HEK293 (cell line): ENCODE results near the gene DCC.

Source experiments
- MYNN ChIP-seq: fragments of 450-650 bp; formaldehyde crosslinking; IDR thresholded peaks from 2 replicates; pipeline ENCODE4 v1.5.1; 2016; ENCODE audit warnings: missing biosample characterization, missing genetic modification characterization, borderline replicate concordance
- TCF7L2 ChIP-seq: IDR thresholded peaks from 2 replicates; pipeline ENCODE4 v1.6.1; 2011; ENCODE audit warnings: low read depth, mild to moderate bottlenecking, inconsistent platforms, low read length, moderate library complexity, borderline replicate concordance
- ZBTB21 ChIP-seq: fragments of 450-650 bp; formaldehyde crosslinking; IDR thresholded peaks from 2 replicates; pipeline ENCODE4 v1.5.1; 2017; ENCODE audit warnings: missing biosample characterization, missing genetic modification characterization
- ZNF239 ChIP-seq: fragments of 450-650 bp; formaldehyde crosslinking; IDR thresholded peaks from 2 replicates; pipeline ENCODE4 v1.5.1; 2016; ENCODE audit warnings: missing biosample characterization, missing genetic modification characterization
- ZNF24 ChIP-seq: fragments of 450-650 bp; formaldehyde crosslinking; IDR thresholded peaks from 2 replicates; pipeline ENCODE4 v1.5.1; 2016; ENCODE audit warnings: missing biosample characterization, missing genetic modification characterization
- ZNF274 ChIP-seq, 2 experiments: fragments of 200-500 bp in 1 of 2; fragments of 450-650 bp in 1 of 2; sonication (Bioruptor generic) in 1 of 2; formaldehyde crosslinking in 1 of 2; IDR thresholded peaks; 2 replicates each; pipeline versions ENCODE4 v1.5.1 to v1.6.1; 2014 to 2016; ENCODE audit warnings: borderline replicate concordance in 1 of 2, inconsistent platforms in 1 of 2, low read length in 1 of 2, missing biosample characterization in 1 of 2, missing genetic modification characterization in 1 of 2
- ZNF558 ChIP-seq: fragments of 450-650 bp; formaldehyde crosslinking; IDR thresholded peaks from 2 replicates; pipeline ENCODE4 v1.5.1; 2016; ENCODE audit warnings: missing biosample characterization, missing genetic modification characterization
- ZNF837 ChIP-seq: fragments of 450-650 bp; formaldehyde crosslinking; IDR thresholded peaks from 2 replicates; pipeline ENCODE4 v1.5.1; 2016; ENCODE audit warnings: missing biosample characterization, missing genetic modification characterization
- TF ChIP-seq, protein P1 (sequence below): fragments of 450-650 bp; formaldehyde crosslinking; IDR thresholded peaks from 2 replicates; pipeline ENCODE4 v1.5.1; 2016; ENCODE audit warnings: missing biosample characterization, missing genetic modification characterization
- TF ChIP-seq, protein P2 (sequence below): fragments of 450-650 bp; formaldehyde crosslinking; IDR thresholded peaks from 2 replicates; pipeline ENCODE4 v1.5.1; 2016; ENCODE audit warnings: missing biosample characterization, missing genetic modification characterization
- TF ChIP-seq, protein P3 (sequence below): fragments of 450-650 bp; IDR thresholded peaks from 2 replicates; pipeline ENCODE4 v1.5.1; 2018; ENCODE audit warnings: missing biosample characterization, missing genetic modification characterization

DNA sequence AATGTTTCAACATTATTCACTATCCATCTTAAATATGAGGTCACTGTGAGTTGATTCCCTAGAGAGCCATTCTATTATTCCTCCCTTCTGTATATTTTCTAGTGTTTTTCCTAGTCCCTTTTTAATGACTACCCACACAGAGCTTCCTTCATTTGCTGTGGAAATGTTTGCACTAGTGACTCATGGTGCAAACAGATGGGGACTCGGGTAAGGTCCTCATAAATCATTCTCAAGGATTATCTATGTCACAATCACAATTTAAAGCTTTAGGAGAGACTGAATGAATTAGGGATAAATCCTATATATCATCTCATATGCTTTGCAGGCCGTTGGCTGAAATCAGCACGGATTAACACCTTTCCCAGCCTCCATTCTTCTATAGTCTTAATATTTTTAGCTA, 159.6 kb downstream of the DCC start:
- no peak for TF ChIP-seq MYNN
- TF ChIP-seq, protein P1, sequence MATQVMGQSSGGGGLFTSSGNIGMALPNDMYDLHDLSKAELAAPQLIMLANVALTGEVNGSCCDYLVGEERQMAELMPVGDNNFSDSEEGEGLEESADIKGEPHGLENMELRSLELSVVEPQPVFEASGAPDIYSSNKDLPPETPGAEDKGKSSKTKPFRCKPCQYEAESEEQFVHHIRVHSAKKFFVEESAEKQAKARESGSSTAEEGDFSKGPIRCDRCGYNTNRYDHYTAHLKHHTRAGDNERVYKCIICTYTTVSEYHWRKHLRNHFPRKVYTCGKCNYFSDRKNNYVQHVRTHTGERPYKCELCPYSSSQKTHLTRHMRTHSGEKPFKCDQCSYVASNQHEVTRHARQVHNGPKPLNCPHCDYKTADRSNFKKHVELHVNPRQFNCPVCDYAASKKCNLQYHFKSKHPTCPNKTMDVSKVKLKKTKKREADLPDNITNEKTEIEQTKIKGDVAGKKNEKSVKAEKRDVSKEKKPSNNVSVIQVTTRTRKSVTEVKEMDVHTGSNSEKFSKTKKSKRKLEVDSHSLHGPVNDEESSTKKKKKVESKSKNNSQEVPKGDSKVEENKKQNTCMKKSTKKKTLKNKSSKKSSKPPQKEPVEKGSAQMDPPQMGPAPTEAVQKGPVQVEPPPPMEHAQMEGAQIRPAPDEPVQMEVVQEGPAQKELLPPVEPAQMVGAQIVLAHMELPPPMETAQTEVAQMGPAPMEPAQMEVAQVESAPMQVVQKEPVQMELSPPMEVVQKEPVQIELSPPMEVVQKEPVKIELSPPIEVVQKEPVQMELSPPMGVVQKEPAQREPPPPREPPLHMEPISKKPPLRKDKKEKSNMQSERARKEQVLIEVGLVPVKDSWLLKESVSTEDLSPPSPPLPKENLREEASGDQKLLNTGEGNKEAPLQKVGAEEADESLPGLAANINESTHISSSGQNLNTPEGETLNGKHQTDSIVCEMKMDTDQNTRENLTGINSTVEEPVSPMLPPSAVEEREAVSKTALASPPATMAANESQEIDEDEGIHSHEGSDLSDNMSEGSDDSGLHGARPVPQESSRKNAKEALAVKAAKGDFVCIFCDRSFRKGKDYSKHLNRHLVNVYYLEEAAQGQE (tag by site-specific recombination), result no peak
- TF ChIP-seq ZNF558, result no peak
- no peak for TF ChIP-seq ZNF837
- TF ChIP-seq TCF7L2, result no peak
- TF ChIP-seq, protein P2, sequence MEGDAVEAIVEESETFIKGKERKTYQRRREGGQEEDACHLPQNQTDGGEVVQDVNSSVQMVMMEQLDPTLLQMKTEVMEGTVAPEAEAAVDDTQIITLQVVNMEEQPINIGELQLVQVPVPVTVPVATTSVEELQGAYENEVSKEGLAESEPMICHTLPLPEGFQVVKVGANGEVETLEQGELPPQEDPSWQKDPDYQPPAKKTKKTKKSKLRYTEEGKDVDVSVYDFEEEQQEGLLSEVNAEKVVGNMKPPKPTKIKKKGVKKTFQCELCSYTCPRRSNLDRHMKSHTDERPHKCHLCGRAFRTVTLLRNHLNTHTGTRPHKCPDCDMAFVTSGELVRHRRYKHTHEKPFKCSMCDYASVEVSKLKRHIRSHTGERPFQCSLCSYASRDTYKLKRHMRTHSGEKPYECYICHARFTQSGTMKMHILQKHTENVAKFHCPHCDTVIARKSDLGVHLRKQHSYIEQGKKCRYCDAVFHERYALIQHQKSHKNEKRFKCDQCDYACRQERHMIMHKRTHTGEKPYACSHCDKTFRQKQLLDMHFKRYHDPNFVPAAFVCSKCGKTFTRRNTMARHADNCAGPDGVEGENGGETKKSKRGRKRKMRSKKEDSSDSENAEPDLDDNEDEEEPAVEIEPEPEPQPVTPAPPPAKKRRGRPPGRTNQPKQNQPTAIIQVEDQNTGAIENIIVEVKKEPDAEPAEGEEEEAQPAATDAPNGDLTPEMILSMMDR (tag by site-specific recombination), result no peak
- TF ChIP-seq ZNF239 (tag by site-specific recombination), result no peak
- no peak for TF ChIP-seq ZNF24 (tag by site-specific recombination)
- TF ChIP-seq, protein P3, sequence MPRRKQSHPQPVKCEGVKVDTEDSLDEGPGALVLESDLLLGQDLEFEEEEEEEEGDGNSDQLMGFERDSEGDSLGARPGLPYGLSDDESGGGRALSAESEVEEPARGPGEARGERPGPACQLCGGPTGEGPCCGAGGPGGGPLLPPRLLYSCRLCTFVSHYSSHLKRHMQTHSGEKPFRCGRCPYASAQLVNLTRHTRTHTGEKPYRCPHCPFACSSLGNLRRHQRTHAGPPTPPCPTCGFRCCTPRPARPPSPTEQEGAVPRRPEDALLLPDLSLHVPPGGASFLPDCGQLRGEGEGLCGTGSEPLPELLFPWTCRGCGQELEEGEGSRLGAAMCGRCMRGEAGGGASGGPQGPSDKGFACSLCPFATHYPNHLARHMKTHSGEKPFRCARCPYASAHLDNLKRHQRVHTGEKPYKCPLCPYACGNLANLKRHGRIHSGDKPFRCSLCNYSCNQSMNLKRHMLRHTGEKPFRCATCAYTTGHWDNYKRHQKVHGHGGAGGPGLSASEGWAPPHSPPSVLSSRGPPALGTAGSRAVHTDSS (tag by site-specific recombination), result no peak
- no peak for TF ChIP-seq ZNF274 (IDR thresholded peaks at IDR 0.05; ENCODE audit: low read length)
- TF ChIP-seq ZNF274 (tag by site-specific recombination; IDR thresholded peaks at IDR 0.05; ENCODE audit: borderline replicate concordance), result no peak
- no peak for TF ChIP-seq ZBTB21 (tag by site-specific recombination)
